OCI-LY7 (cell line): ENCODE results near the gene TYROBP. TPM values are rescaled to one million over a fixed set of nuclear protein-coding genes. Genes with fewer than 3 reads are reported as not detected.
A peak's percentile ranks its signal among the peaks of the same experiment; 100 is the strongest.
"Not testable (repeated sequence)": the region's sequence is repeated elsewhere in the genome, so short reads cannot be mapped to it uniquely, and the experiment has no call there.

Experiments
- BruUV-seq: library from RNA; stranded (reverse); fragments of 400-500 nt; replicated peaks from 2 replicates; lab custom pipeline; 2021; lab: Mats Ljungman, UMichigan
- CTCF ChIA-PET: fragments of 300-600 bp; sonication (Branson Sonifier 250); formaldehyde crosslinking; loops from one replicate; lab custom pipeline; 2022; ENCODE audit warnings: antibody characterized with exemption; ENCODE audit not compliant: unreplicated experiment; lab: Charles Lee
- POLR2A ChIA-PET: fragments of 300-600 bp; sonication (Branson Sonifier 250); formaldehyde crosslinking; loops from one replicate; lab custom pipeline; 2022; ENCODE audit warnings: antibody characterized with exemption; lab: Charles Lee
- DNase-seq: peaks from one replicate; pipeline ENCODE4 v3.0.0-alpha.2; 2015; ENCODE audit warnings: low spot score
- H2AFZ ChIP-seq: fragments of 200-600 bp; sonication (generic), shearing (Covaris generic); 2 replicates; pipeline ENCODE4 v1.6.1; 2014; ENCODE audit warnings: mild to moderate bottlenecking, antibody characterized with exemption, low read length, moderate library complexity
- H3K27ac ChIP-seq: fragments of 200-600 bp; sonication (generic); 2 replicates; pipeline ENCODE4 v1.5.1; 2014; ENCODE audit warnings: mixed run types, low read depth, mild to moderate bottlenecking, moderate library complexity, low read length, inconsistent platforms; ENCODE audit not compliant: poor library complexity, severe bottlenecking
- H3K36me3 ChIP-seq: fragments of 200-600 bp; sonication (generic); 2 replicates; pipeline ENCODE4 v1.6.1; 2014; ENCODE audit warnings: mild to moderate bottlenecking, antibody characterized with exemption, low read length, moderate library complexity, mixed read lengths; ENCODE audit not compliant: insufficient read depth
- H3K4me1 ChIP-seq: fragments of 200-600 bp; sonication (generic); 2 replicates; pipeline ENCODE4 v1.5.1; 2014; ENCODE audit warnings: mild to moderate bottlenecking, low read length; ENCODE audit not compliant: insufficient read depth, poor library complexity, severe bottlenecking
- H3K4me2 ChIP-seq: fragments of 200-600 bp; sonication (generic); 2 replicates; pipeline ENCODE4 v1.6.1; 2014; ENCODE audit warnings: mild to moderate bottlenecking, low read length
- H3K4me3 ChIP-seq: fragments of 200-600 bp; sonication (generic); 2 replicates; pipeline ENCODE4 v1.5.1; 2014; ENCODE audit warnings: mild to moderate bottlenecking, low read depth, low read length; ENCODE audit not compliant: poor library complexity, severe bottlenecking
- H3K79me2 ChIP-seq: fragments of 200-600 bp; sonication (generic); 2 replicates; pipeline ENCODE4 v1.6.1; 2016; ENCODE audit warnings: low read depth, mild to moderate bottlenecking, low read length, moderate library complexity, mixed read lengths; ENCODE audit not compliant: insufficient read depth
- H3K9me2 ChIP-seq: fragments of 200-600 bp; sonication (generic); 2 replicates; pipeline ENCODE4 v1.6.1; 2016; ENCODE audit warnings: mild to moderate bottlenecking, low read length, mixed read lengths; ENCODE audit not compliant: insufficient read depth
- H3K9me3 ChIP-seq: fragments of 200-600 bp; sonication (generic); 2 replicates; pipeline ENCODE4 v1.6.1; 2014; ENCODE audit warnings: mild to moderate bottlenecking, mixed run types, low read length, mixed read lengths
- H4K20me1 ChIP-seq: fragments of 200-600 bp; sonication (generic); 2 replicates; pipeline ENCODE4 v1.6.1; 2014; ENCODE audit warnings: mild to moderate bottlenecking, antibody characterized with exemption, low read length, moderate library complexity, mixed read lengths; ENCODE audit not compliant: insufficient read depth
- EZH2phosphoT487 ChIP-seq: fragments of 200-600 bp; sonication (generic); IDR thresholded peaks from 2 replicates; pipeline ENCODE4 v1.6.1; 2018; ENCODE audit warnings: low read depth, borderline replicate concordance, mild to moderate bottlenecking, mixed run types, antibody characterized with exemption, low read length, moderate library complexity, mixed read lengths
- intact Hi-C: fragments of 100-400 bp; cut with micrococcal nuclease; formaldehyde crosslinking; loops from one replicate; pipeline ENCODE4 v1.10.0; 2022; ENCODE audit not compliant: unreplicated experiment
- total RNA-seq, 2 experiments: library from RNA; depleted of rRNA in 1 of 2; stranded (reverse); fragments of >200 nt in 1 of 2; shearing (Covaris generic) in 1 of 2; gene quantifications; 2 replicates each; pipeline ENCODE4 v1.2.3, GENCODE V29; 2014 to 2022
- TF ChIP-seq, protein P1 (sequence below): fragments of 200-600 bp; sonication (generic); conservative IDR thresholded peaks from 2 replicates; pipeline ENCODE4 v1.5.1; 2014; ENCODE audit warnings: mild to moderate bottlenecking, antibody characterized with exemption, low read length, moderate library complexity, mixed read lengths

The TYROBP gene
- total RNA-seq, 2 experiments from 2014 or later: not detected

DNA sequence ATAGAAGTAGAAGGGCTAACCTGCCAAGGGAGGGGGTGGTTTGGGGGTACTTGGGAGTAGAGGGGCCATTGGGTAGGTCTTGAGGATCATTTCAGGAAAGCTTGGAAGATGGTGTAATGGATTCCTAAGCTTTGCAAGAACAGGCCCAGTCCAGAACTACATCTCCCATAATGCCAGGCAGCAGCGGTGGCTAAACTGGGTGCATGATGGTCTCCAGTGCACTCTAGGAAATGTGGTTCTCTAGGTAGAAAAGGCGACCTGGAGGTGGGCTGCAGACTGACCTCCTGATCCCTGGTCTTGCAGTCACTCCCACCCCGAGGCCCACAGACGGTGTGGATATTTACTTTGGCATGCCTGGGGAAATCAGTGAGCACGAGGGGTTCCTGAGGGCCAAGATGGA is 35.9 kb downstream of the TYROBP start:
- POLR2A ChIA-PET: interaction anchor here (0.6 kb wide), 1 partner anchor 76 kb away, joined by 4 read pairs; no protein-coding TSS in a partner anchor
- H3K4me2 ChIP-seq: no peak overlapping the region
- no peak overlapping the region for H3K27ac ChIP-seq
- H3K4me1 ChIP-seq: peaks cover 17% of the 10 kb centered on the region
- H3K79me2 ChIP-seq: no peaks in the 10 kb centered on the region
- no peaks in the 10 kb centered on the region; the same call in 1 of the 2 replicates for H4K20me1 ChIP-seq
- no peaks in the 10 kb centered on the region for H3K9me3 ChIP-seq
- TF ChIP-seq, protein P1, sequence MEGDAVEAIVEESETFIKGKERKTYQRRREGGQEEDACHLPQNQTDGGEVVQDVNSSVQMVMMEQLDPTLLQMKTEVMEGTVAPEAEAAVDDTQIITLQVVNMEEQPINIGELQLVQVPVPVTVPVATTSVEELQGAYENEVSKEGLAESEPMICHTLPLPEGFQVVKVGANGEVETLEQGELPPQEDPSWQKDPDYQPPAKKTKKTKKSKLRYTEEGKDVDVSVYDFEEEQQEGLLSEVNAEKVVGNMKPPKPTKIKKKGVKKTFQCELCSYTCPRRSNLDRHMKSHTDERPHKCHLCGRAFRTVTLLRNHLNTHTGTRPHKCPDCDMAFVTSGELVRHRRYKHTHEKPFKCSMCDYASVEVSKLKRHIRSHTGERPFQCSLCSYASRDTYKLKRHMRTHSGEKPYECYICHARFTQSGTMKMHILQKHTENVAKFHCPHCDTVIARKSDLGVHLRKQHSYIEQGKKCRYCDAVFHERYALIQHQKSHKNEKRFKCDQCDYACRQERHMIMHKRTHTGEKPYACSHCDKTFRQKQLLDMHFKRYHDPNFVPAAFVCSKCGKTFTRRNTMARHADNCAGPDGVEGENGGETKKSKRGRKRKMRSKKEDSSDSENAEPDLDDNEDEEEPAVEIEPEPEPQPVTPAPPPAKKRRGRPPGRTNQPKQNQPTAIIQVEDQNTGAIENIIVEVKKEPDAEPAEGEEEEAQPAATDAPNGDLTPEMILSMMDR: no peak
- no peak for TF ChIP-seq EZH2phosphoT487
- H3K4me3 ChIP-seq: no peak overlapping the region
- no peak overlapping the region for H2AFZ ChIP-seq
- no peaks in the 10 kb centered on the region for H3K36me3 ChIP-seq
- DNase-seq: peak; percentile 24
- intact Hi-C loops: no loop called here
- no peaks in the 10 kb centered on the region for H3K9me2 ChIP-seq
- BruUV-seq: no TSS peak
- CTCF ChIA-PET: no interaction called here

DNA sequence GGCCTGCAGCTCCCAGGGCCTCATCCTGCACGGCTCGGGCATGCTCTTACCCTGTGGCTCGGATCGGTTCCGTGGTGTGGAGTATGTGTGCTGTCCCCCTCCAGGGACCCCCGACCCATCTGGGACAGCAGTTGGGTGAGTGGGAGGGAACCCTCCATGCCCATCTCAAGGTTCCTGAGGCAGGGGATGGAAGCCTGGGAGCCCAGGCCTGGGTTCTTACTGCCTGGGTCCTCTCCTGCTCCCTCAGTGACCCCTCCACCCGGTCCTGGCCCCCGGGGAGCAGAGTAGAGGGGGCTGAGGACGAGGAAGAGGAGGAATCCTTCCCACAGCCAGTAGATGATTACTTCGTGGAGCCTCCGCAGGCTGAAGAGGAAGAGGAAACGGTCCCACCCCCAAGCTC is 36.5 kb downstream of the TYROBP start:
- no peaks in the 10 kb centered on the region for H3K9me2 ChIP-seq
- no TSS peak for BruUV-seq
- H3K9me3 ChIP-seq: no peaks in the 10 kb centered on the region
- H3K4me1 ChIP-seq: peaks cover 17% of the 10 kb centered on the region
- intact Hi-C loops: no loop called here
- no peaks in the 10 kb centered on the region for H3K36me3 ChIP-seq
- H3K4me2 ChIP-seq: no peak overlapping the region
- POLR2A ChIA-PET: no interaction called here
- H3K79me2 ChIP-seq: no peaks in the 10 kb centered on the region
- no peaks in the 10 kb centered on the region; the same call in 1 of the 2 replicates for H4K20me1 ChIP-seq
- no peak for TF ChIP-seq EZH2phosphoT487
- TF ChIP-seq, protein P1: no peak
- H3K27ac ChIP-seq: no peak overlapping the region
- no peak overlapping the region for H3K4me3 ChIP-seq
- CTCF ChIA-PET: no interaction called here
- no peak for DNase-seq
- H2AFZ ChIP-seq: no peak overlapping the region

DNA sequence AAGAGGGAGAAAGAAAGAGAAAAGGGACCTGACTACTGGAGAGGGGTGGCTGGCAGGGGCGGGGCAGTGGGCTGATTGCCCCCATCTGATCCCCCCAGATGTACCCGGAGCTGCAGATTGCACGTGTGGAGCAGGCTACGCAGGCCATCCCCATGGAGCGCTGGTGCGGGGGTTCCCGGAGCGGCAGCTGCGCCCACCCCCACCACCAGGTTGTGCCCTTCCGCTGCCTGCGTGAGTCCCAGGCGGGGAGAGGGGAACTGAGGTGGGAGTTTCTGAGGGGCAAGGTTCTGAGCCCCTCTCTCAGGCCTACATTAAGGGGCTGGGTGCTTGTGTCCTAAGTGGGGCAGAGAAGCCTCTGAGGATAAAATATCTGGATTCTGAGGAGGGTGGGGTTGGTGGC is 37.3 kb downstream of the TYROBP start:
- POLR2A ChIA-PET: no interaction called here
- Histone ChIP-seq H3K9me3 (no peaks in the 10 kb centered on the region), H3K4me3 (no peak overlapping the region), H3K4me2 (no peak overlapping the region), H3K9me2 (no peaks in the 10 kb centered on the region), H3K27ac (no peak overlapping the region), H3K4me1 (peaks cover 17% of the 10 kb centered on the region), H2AFZ (no peak overlapping the region), H3K36me3 (no peaks in the 10 kb centered on the region), H3K79me2 (no peaks in the 10 kb centered on the region), H4K20me1 (no peaks in the 10 kb centered on the region)
- no TSS peak for BruUV-seq
- CTCF ChIA-PET: no interaction called here
- intact Hi-C loops: no loop called here
- TF ChIP-seq, protein P1: no peak
- no peak for TF ChIP-seq EZH2phosphoT487
- no peak for DNase-seq

DNA sequence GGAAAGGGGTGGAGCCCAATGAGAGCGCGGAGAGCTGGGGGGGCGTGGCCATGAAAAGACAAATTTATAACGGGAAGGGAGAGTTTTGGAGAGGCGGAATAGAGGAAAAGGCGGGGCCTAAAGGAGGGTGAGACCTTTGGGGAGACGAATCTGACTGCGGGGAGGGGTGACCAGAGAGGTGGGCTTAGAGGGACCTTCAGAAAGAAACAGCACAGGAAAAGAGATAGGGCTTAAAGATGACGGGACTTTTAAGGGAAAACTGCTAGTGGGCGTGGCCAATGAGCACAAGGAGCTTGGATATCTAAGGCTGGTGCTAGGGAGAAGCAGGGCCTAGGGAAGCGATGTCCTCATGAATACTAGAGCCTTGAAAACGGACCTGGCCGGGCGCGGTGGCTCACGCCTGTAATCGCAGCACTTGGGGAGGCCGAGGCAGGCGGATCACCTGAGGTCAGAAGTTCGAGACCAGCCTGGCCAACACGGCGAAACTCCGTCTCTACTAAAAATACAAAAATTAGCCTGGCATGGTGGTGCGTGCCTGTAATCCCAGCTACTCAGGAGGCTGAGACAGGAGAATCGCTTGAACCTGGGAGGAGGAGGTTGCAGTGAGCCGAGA is 37.9 kb downstream of the TYROBP start:
- Histone ChIP-seq H3K4me2 (peak overlapping the region; percentile 83), H3K4me1 (peaks cover 17% of the 10 kb centered on the region), H3K4me3 (peak overlapping the region; percentile 65), H2AFZ (peak overlapping the region; percentile 65)
- POLR2A ChIA-PET: interaction anchor here (0.5 to 1.3 kb wide), 2 partner anchors 14 to 71 kb away, joined by 3 read pairs; partner anchors contain the start of gene KIRREL2
- H3K79me2 ChIP-seq, H3K9me3 ChIP-seq, H3K36me3 ChIP-seq, H3K9me2 ChIP-seq, intact Hi-C loops, H4K20me1 ChIP-seq, BruUV-seq, H3K27ac ChIP-seq, CTCF ChIA-PET: not testable (repeated sequence)
- DNase-seq: peak; percentile 79
